Activated naive CD8-positive, alpha-beta T cell treated with anti-CD3 and anti-CD28 coated beads, Interleukin-2, amount 50 U/mL, for 16 hours (primary cell): ENCODE results near the gene HOXB6.

ENCODE experiments used
- DNase-seq: peaks from one replicate; pipeline ENCODE4 v3.0.0-alpha.2; 2020; ENCODE audit warnings: low read depth, low spot score

The HOXB6 gene

GRCh38 chr17:48565925-48566710 is 38.7 kb downstream of the HOXB6 start:
- no peak for DNase-seq

- no peak for DNase-seq
Measured at GRCh38 chr17:48565022-48565554, 39.7 kb downstream of the HOXB6 start.

- DNase-seq = no peak
Measured at GRCh38 chr17:48564188-48565021, 40.4 kb downstream of the HOXB6 start.

- DNase-seq = no peak
Measured at GRCh38 chr17:48563867-48564187, 41.0 kb downstream of the HOXB6 start.

- no peak for DNase-seq
Measured at GRCh38 chr17:48563385-48563838, 41.4 kb downstream of the HOXB6 start.

GRCh38 chr17:48562934-48563333 is 41.9 kb downstream of the HOXB6 start:
- no peak for DNase-seq

GRCh38 chr17:48561884-48562810 is 42.6 kb downstream of the HOXB6 start:
- DNase-seq = no peak

- no peak for DNase-seq
Measured at GRCh38 chr17:48559840-48560817, 44.7 kb downstream of the HOXB6 start.

- no peak for DNase-seq
Measured at GRCh38 chr17:48559122-48559839, 45.5 kb downstream of the HOXB6 start.

- no peak for DNase-seq
Measured at GRCh38 chr17:48558831-48559121, 46.0 kb downstream of the HOXB6 start.

GRCh38 chr17:48558057-48558830 is 46.5 kb downstream of the HOXB6 start:
- no peak for DNase-seq

- no peak for DNase-seq
Measured at GRCh38 chr17:48556576-48557401, 48.0 kb downstream of the HOXB6 start.

GRCh38 chr17:48556229-48556575 is 48.6 kb downstream of the HOXB6 start:
- no peak for DNase-seq

- DNase-seq = no peak
Measured at GRCh38 chr17:48555258-48556228, 49.2 kb downstream of the HOXB6 start.

GRCh38 chr17:48554412-48555257 is 50.2 kb downstream of the HOXB6 start:
- DNase-seq = no peak

GRCh38 chr17:48553826-48554225 is 51.0 kb downstream of the HOXB6 start:
- DNase-seq = no peak
